Endothelial cell (in vitro differentiated cells): ENCODE measurements around the gene CTSS. TPM values are rescaled to one million over a fixed set of nuclear protein-coding genes. Genes with fewer than 3 reads are reported as not detected.
"Not testable (repeated sequence)": the region's sequence is repeated elsewhere in the genome, so short reads cannot be mapped to it uniquely, and the experiment has no call there.

Experiments
- DNase-seq: peaks from one replicate; pipeline ENCODE4 v3.0.0; 2021; ENCODE audit warnings: low spot score
- H3K27ac Mint-ChIP-seq: one replicate; pipeline ENCODE4 v1.8.0; 2021; ENCODE audit warnings: mixed read lengths, inconsistent platforms; ENCODE audit not compliant: unreplicated experiment
- H3K27me3 Mint-ChIP-seq: one replicate; pipeline ENCODE4 v1.8.0; 2021; ENCODE audit warnings: mild to moderate bottlenecking, moderate library complexity, mixed read lengths, inconsistent platforms; ENCODE audit not compliant: unreplicated experiment
- H3K36me3 Mint-ChIP-seq: one replicate; pipeline ENCODE4 v1.8.0; 2021; ENCODE audit warnings: mild to moderate bottlenecking, low read depth, mixed read lengths, inconsistent platforms; ENCODE audit not compliant: unreplicated experiment
- H3K4me1 Mint-ChIP-seq: one replicate; pipeline ENCODE4 v1.8.0; 2021; ENCODE audit warnings: mild to moderate bottlenecking, mixed read lengths, inconsistent platforms; ENCODE audit not compliant: unreplicated experiment
- H3K4me3 Mint-ChIP-seq: one replicate; pipeline ENCODE4 v1.8.0; 2021; ENCODE audit warnings: mild to moderate bottlenecking, mixed read lengths, inconsistent platforms; ENCODE audit not compliant: unreplicated experiment
- H3K9me3 Mint-ChIP-seq: one replicate; pipeline ENCODE4 v1.8.0; 2021; ENCODE audit warnings: mixed read lengths, inconsistent platforms; ENCODE audit not compliant: unreplicated experiment
- CTCF ChIP-seq: fragments of 200-600 bp; sonication (generic); IDR thresholded peaks from one replicate; pipeline ENCODE4 v1.5.0; 2021; ENCODE audit warnings: antibody characterized with exemption; ENCODE audit not compliant: unreplicated experiment
- total RNA-seq: library from RNA; stranded (reverse); fragmentation: NEBNext Ultra II Directional; extraction: Animal tissue kit (Norgen Biotek cat#: 25700); gene quantifications from one replicate; pipeline ENCODE4 v1.2.1, GENCODE V29; 2021; ENCODE audit not compliant: unreplicated experiment

Gene CTSS
- total RNA-seq, 1 donor from 2014 or later = 0.33 TPM

DNA sequence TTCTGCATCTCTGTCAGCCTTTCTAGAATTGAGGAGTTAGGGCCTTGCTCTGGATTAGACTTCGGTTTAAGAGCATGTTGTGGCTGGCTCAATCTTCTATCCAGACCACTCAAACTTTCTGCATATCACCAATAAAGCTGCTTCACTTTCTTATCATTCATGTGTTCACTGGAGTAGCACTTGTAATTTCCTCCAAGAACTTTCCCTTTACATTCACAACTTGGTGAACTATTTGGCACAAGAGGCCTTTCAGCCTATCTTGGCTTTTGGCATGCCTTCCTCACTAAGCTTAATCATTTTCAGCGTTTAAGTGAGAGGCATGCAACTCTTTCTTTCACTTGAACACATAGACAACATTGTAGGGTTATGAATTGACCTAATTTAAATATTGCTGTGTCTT lies 41.2 kb downstream of the CTSS start:
- H3K4me1 Mint-ChIP-seq = no peaks in the 10 kb centered on the region
- no peak for TF ChIP-seq CTCF
- H3K27me3 Mint-ChIP-seq = no peaks in the 10 kb centered on the region
- H3K4me3 Mint-ChIP-seq = no peak overlapping the region
- DNase-seq = no peak
- no peak overlapping the region for H3K27ac Mint-ChIP-seq
- H3K9me3 Mint-ChIP-seq = no peaks in the 10 kb centered on the region
- no peaks in the 10 kb centered on the region for H3K36me3 Mint-ChIP-seq

GRCh38 chr1:150720703-150721102 lies 44.9 kb downstream of the CTSS start, which contains the start of gene HORMAD1:
TSS of gene HORMAD1 (minus strand) at chr1:150720895. CDS start at chr1:150719505, 1,390 bp downstream.
- no peak for TF ChIP-seq CTCF
- Mint-ChIP-seq H3K9me3 (no peaks in the 10 kb centered on the region), H3K4me3 (no peak within 1 kb of the TSS), H3K36me3 (no peaks in the 10 kb centered on the region), H3K27me3 (no peaks in the 10 kb centered on the region), H3K4me1 (no peaks in the 10 kb centered on the region), H3K27ac (no peak within 1 kb of the TSS)
- DNase-seq = no peak

DNA sequence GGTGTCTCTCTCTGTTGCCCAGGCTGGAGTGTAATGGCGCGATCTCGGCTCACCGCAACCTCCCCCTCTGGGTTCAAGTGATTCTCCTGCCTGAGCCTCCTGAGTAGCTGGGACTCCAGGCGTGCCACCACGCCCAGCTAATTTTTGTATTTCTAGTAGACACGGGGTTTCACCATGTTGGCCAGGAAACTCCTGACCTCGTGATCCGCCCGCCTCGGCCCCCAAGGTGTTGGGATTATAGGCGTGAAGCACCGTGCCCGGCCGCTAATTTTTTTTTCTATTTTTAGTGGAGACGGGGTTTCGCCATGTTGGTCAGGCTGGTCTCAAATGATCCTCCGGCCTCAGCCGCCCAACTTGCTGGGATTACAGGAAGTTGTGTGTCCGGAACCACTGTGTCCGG lies 45.5 kb downstream of the CTSS start:
- no peak for DNase-seq
- Mint-ChIP-seq H3K4me1 (no peaks in the 10 kb centered on the region), H3K27me3 (no peaks in the 10 kb centered on the region)

DNA sequence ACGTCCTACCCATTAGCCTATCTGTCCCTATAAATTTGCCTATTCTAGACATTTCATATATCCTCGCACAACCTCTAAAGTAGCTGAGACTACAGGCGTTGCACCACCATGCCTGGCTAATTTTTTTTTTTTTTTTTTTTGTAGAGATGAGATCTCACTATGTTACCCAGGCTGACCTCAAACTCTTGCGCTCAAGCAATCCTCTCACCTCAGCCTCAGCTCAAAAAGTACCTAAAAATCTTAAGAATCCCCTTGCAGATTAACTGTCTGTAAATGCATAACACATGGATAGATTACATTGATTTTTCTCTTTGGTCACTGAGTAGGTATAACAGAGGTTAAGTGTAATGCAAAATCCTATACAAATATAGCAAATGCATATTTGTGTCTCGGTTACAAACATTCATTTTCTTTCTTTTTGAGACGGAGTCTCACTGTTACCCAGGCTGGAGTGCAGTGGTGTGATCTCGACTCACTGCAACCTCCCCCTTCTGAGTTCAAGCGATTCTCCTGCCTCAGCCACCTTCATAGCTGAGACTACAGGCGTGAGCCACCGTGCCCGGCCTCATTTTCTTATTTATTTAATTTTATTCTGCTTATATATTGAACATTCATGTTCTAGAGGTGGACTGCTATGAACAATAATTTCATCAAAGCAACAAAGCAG lies 47.2 kb downstream of the CTSS start:
- no peaks in the 10 kb centered on the region for H3K36me3 Mint-ChIP-seq
- TF ChIP-seq CTCF = no peak
- H3K27me3 Mint-ChIP-seq = no peaks in the 10 kb centered on the region
- H3K27ac Mint-ChIP-seq = no peak overlapping the region
- DNase-seq = no peak
- no peak overlapping the region for H3K4me3 Mint-ChIP-seq
- no peaks in the 10 kb centered on the region for H3K4me1 Mint-ChIP-seq
- no peaks in the 10 kb centered on the region for H3K9me3 Mint-ChIP-seq

More for the DNA sequence above, 45.5 kb downstream of the CTSS start:
- no peaks in the 10 kb centered on the region for H3K9me3 Mint-ChIP-seq
- H3K4me3 Mint-ChIP-seq = no peak overlapping the region
- TF ChIP-seq CTCF = no peak
- H3K36me3 Mint-ChIP-seq = no peaks in the 10 kb centered on the region
- no peak overlapping the region for H3K27ac Mint-ChIP-seq

DNA sequence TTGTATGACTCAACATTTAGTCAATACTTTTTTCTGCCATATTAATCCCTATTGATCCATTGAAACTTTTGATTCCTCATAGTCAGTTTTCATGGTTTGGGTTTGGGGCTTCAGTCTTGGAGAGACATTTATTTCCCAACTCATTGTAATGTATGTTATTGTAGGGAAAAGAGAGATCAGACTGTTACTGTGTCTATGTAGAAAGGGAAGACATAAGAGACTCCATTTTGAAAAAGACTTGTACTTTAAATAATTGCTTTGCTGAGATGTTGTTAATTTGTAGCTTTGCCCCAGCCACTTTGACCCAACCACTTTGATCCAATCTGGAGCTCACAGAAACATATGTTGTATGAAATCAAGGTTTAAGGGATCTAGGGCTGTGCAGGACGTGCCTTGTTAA lies 56.5 kb downstream of the CTSS start:
- not testable (repeated sequence) for H3K4me3 Mint-ChIP-seq, H3K36me3 Mint-ChIP-seq

More for the DNA sequence above, 56.5 kb downstream of the CTSS start:
- not testable (repeated sequence) for H3K27ac Mint-ChIP-seq, H3K4me1 Mint-ChIP-seq, H3K9me3 Mint-ChIP-seq, H3K27me3 Mint-ChIP-seq, DNase-seq
